NT2/D1 (cell line): ENCODE results near the gene APOC4.

Experiments
- DNase-seq: peaks from one replicate; pipeline ENCODE4 v3.0.0-alpha.2; 2011; ENCODE audit warnings: low read depth, low spot score
- H3K27me3 ChIP-seq: 2 replicates; pipeline ENCODE4 v1.6.0; 2011; ENCODE audit warnings: mild to moderate bottlenecking; ENCODE audit not compliant: insufficient read length, insufficient read depth
- H3K36me3 ChIP-seq: 2 replicates; pipeline ENCODE4 v1.6.1; 2011; ENCODE audit warnings: mild to moderate bottlenecking, low read length, mixed read lengths; ENCODE audit not compliant: insufficient read depth, insufficient read length
- H3K4me1 ChIP-seq: 2 replicates; pipeline ENCODE4 v1.5.1; 2011; ENCODE audit not compliant: insufficient read depth, insufficient read length
- H3K4me3 ChIP-seq: 2 replicates; pipeline ENCODE4 v1.5.1; 2011; ENCODE audit warnings: low read depth; ENCODE audit not compliant: insufficient read length
- H3K9ac ChIP-seq: 2 replicates; pipeline ENCODE4 v1.6.0; 2011; ENCODE audit warnings: low read depth; ENCODE audit not compliant: insufficient read length
- H3K9me3 ChIP-seq: 2 replicates; pipeline ENCODE4 v1.5.1; 2011; ENCODE audit warnings: mild to moderate bottlenecking, low read length; ENCODE audit not compliant: insufficient read depth
- SUZ12 ChIP-seq: IDR thresholded peaks from 2 replicates; pipeline ENCODE4 v1.6.1; 2011; ENCODE audit not compliant: insufficient read length, insufficient read depth; ENCODE audit errors: extremely low read depth
- YY1 ChIP-seq: IDR thresholded peaks from 2 replicates; pipeline ENCODE4 v1.6.1; 2011; ENCODE audit not compliant: insufficient read length, insufficient read depth
- ZNF274 ChIP-seq: IDR thresholded peaks from 2 replicates; pipeline ENCODE4 v1.6.1; 2011; ENCODE audit warnings: mild to moderate bottlenecking, low read depth, low read length

Gene APOC4

GRCh38 chr19:44903216-44903601, 38.8 kb upstream of the APOC4 start:
- Histone ChIP-seq H3K9ac (no peak overlapping the region), H3K36me3 (peaks cover 62% of the 10 kb centered on the region), H3K4me1 (peaks cover 13% of the 10 kb centered on the region), H3K4me3 (no peak overlapping the region), H3K27me3 (no peaks in the 10 kb centered on the region), H3K9me3 (no peaks in the 10 kb centered on the region)
- TF ChIP-seq SUZ12 (no peak), YY1 (no peak), ZNF274 (no peak)
- no peak for DNase-seq

GRCh38 chr19:44903602-44904425, 38.2 kb upstream of the APOC4 start:
- peaks cover 13% of the 10 kb centered on the region for H3K4me1 ChIP-seq
- H3K27me3 ChIP-seq = no peaks in the 10 kb centered on the region
- no peak overlapping the region for H3K4me3 ChIP-seq
- TF ChIP-seq YY1 (no peak), SUZ12 (no peak), ZNF274 (no peak)
- DNase-seq = peak; percentile 56
- no peaks in the 10 kb centered on the region for H3K9me3 ChIP-seq
- H3K36me3 ChIP-seq = peaks cover 66% of the 10 kb centered on the region
- H3K9ac ChIP-seq = peak overlapping the region; percentile 76

- peaks cover 16% of the 10 kb centered on the region for H3K4me1 ChIP-seq
- H3K4me3 ChIP-seq = no peak overlapping the region
- no peak for DNase-seq
- peaks cover 67% of the 10 kb centered on the region for H3K36me3 ChIP-seq
- TF ChIP-seq ZNF274 (no peak), SUZ12 (no peak), YY1 (no peak)
- no peaks in the 10 kb centered on the region for H3K27me3 ChIP-seq
- peak overlapping the region; percentile 76 for H3K9ac ChIP-seq
- H3K9me3 ChIP-seq = no peaks in the 10 kb centered on the region
Observed at GRCh38 chr19:44904426-44904994, 37.5 kb upstream of the APOC4 start.

GRCh38 chr19:44905437-44906160, 36.4 kb upstream of the APOC4 start, which contains the start of gene APOE:
Gene APOE, plus strand, starts transcription at chr19:44905796. Its CDS starts 829 bp downstream, at chr19:44906625.
- DNase-seq = no peak
- H3K4me3 ChIP-seq = peak within 1 kb of the TSS; percentile 89
- peak within 1 kb of the TSS; percentile 90 for H3K9ac ChIP-seq
- no peaks in the 10 kb centered on the region for H3K27me3 ChIP-seq
- H3K36me3 ChIP-seq = peaks cover 61% of the 10 kb centered on the region
- peaks cover 16% of the 10 kb centered on the region for H3K4me1 ChIP-seq
- no peaks in the 10 kb centered on the region for H3K9me3 ChIP-seq
- TF ChIP-seq SUZ12 (no peak), ZNF274 (no peak), YY1 (no peak)

GRCh38 chr19:44907613-44908012, 34.4 kb upstream of the APOC4 start:
- Histone ChIP-seq H3K9ac (peak overlapping the region; percentile 51), H3K4me3 (no peak overlapping the region), H3K9me3 (no peaks in the 10 kb centered on the region), H3K4me1 (peaks cover 22% of the 10 kb centered on the region), H3K36me3 (peaks cover 44% of the 10 kb centered on the region), H3K27me3 (no peaks in the 10 kb centered on the region)
- TF ChIP-seq SUZ12 (no peak), YY1 (no peak), ZNF274 (no peak)
- no peak for DNase-seq

GRCh38 chr19:44908074-44908835, 33.8 kb upstream of the APOC4 start:
- H3K4me1 ChIP-seq = peaks cover 22% of the 10 kb centered on the region
- H3K9ac ChIP-seq = peak overlapping the region; percentile 51
- no peaks in the 10 kb centered on the region for H3K27me3 ChIP-seq
- DNase-seq = no peak
- H3K4me3 ChIP-seq = no peak overlapping the region
- TF ChIP-seq YY1 (no peak), ZNF274 (no peak), SUZ12 (no peak)
- no peaks in the 10 kb centered on the region for H3K9me3 ChIP-seq
- H3K36me3 ChIP-seq = peaks cover 39% of the 10 kb centered on the region
